ENCODE data around the gene IGSF21.

- TF ChIP-seq CTCF (optimal IDR thresholded peaks at IDR 0.05 in 1 of 3, IDR thresholded peaks at IDR 0.05 in 1 of 3, conservative IDR thresholded peaks at IDR 0.05 in 1 of 3; ENCODE audit: extremely low read depth in 1 of 3, insufficient read depth in 2 of 3, low read length in 3 of 3) (no peak), EZH2 (IDR thresholded peaks at IDR 0.05; ENCODE audit: low read length) (no peak)
Measured at GRCh38 chr1:18319099-18319498, 211.5 kb downstream of the IGSF21 start.

All from keratinocyte (primary cell).